H54 (cell line): Measurements from ENCODE around the gene OGFOD1.

Source experiments
- DNase-seq: peaks from one replicate; pipeline ENCODE4 v3.0.0; 2011; ENCODE audit warnings: low spot score, mixed read lengths; ENCODE audit not compliant: insufficient read length
- FAIRE-seq: peaks from 3 replicates; lab custom pipeline; 2011; peaks lifted over from hg19 to GRCh38; lab: Jason Lieb, UNC
- POLR2A ChIP-seq: IDR thresholded peaks from 2 replicates; pipeline ENCODE4 v1.6.1; 2011; ENCODE audit warnings: low read depth, mild to moderate bottlenecking, low read length

Gene OGFOD1

GRCh38 chr16:56421976-56422669 lies 29.2 kb upstream of the OGFOD1 start:
- no peak for DNase-seq
- FAIRE-seq: no peak
- TF ChIP-seq POLR2A: no peak

GRCh38 chr16:56422896-56423441 lies 28.4 kb upstream of the OGFOD1 start:
- TF ChIP-seq POLR2A: no peak
- DNase-seq: no peak
- no peak for FAIRE-seq

GRCh38 chr16:56423584-56424403 lies 27.6 kb upstream of the OGFOD1 start:
- DNase-seq: no peak
- TF ChIP-seq POLR2A: no peak
- peak; percentile 6 for FAIRE-seq

GRCh38 chr16:56424404-56424764 lies 27.0 kb upstream of the OGFOD1 start:
- FAIRE-seq: no peak
- no peak for TF ChIP-seq POLR2A

GRCh38 chr16:56424791-56425438 lies 26.4 kb upstream of the OGFOD1 start:
- TF ChIP-seq POLR2A: no peak
- FAIRE-seq (no peak), DNase-seq (peak; percentile 14)

More at GRCh38 chr16:56424404-56424764, 27.0 kb upstream of the OGFOD1 start:
- no peak for DNase-seq

- no peak for FAIRE-seq
- peak; percentile 69; the same call in 1 of the 2 replicates for TF ChIP-seq POLR2A
- peak; percentile 77 for DNase-seq
These were observed 25.9 kb upstream of the OGFOD1 start, which contains the start of gene AMFR for GRCh38 chr16:56425439-56425832. Gene AMFR (minus strand): TSS chr16:56425545. CDS start chr16:56425327, 218 bp downstream.

GRCh38 chr16:56426585-56426984 lies 24.8 kb upstream of the OGFOD1 start:
- no peak for DNase-seq
- no peak for FAIRE-seq
- no peak for TF ChIP-seq POLR2A

GRCh38 chr16:56428091-56428490 lies 23.3 kb upstream of the OGFOD1 start:
- no peak for TF ChIP-seq POLR2A
- FAIRE-seq (no peak), DNase-seq (no peak)

- DNase-seq (no peak), FAIRE-seq (no peak)
- no peak for TF ChIP-seq POLR2A
These were observed 15.1 kb upstream of the OGFOD1 start for GRCh38 chr16:56436258-56436657.

- FAIRE-seq: no peak
These were observed 13.3 kb upstream of the OGFOD1 start for GRCh38 chr16:56438038-56438437.

GRCh38 chr16:56447286-56447685 lies 4.1 kb upstream of the OGFOD1 start:
- DNase-seq (no peak), FAIRE-seq (no peak)
- no peak for TF ChIP-seq POLR2A

More at GRCh38 chr16:56438038-56438437, 13.3 kb upstream of the OGFOD1 start:
- no peak for TF ChIP-seq POLR2A
- no peak for DNase-seq

- DNase-seq: no peak
- no peak for TF ChIP-seq POLR2A
- FAIRE-seq: no peak
These were observed 3.3 kb upstream of the OGFOD1 start for GRCh38 chr16:56448005-56448404.

- FAIRE-seq (no peak), DNase-seq (no peak)
- TF ChIP-seq POLR2A: no peak
These were observed 924 bp upstream of the OGFOD1 start for GRCh38 chr16:56450275-56450985.
